Osteocyte (in vitro differentiated cells): Measurements from ENCODE around the gene PRR15. TPM values are rescaled to one million over a fixed set of nuclear protein-coding genes. Genes with fewer than 3 reads are reported as not detected.

Experiments
- DNase-seq: peaks from one replicate; pipeline ENCODE4 v3.0.0; 2021; ENCODE audit warnings: mixed read lengths; ENCODE audit not compliant: unreplicated experiment; ENCODE audit errors: extremely low spot score
- H3K27ac Mint-ChIP-seq: one replicate; pipeline ENCODE4 v1.8.0; 2021; ENCODE audit warnings: mild to moderate bottlenecking, mixed read lengths; ENCODE audit not compliant: unreplicated experiment
- H3K27me3 Mint-ChIP-seq: one replicate; pipeline ENCODE4 v1.8.0; 2021; ENCODE audit warnings: mixed read lengths; ENCODE audit not compliant: unreplicated experiment
- H3K36me3 Mint-ChIP-seq: one replicate; pipeline ENCODE4 v1.8.0; 2021; ENCODE audit warnings: mixed read lengths; ENCODE audit not compliant: unreplicated experiment
- H3K4me1 Mint-ChIP-seq: one replicate; pipeline ENCODE4 v1.8.0; 2021; ENCODE audit warnings: mixed read lengths; ENCODE audit not compliant: unreplicated experiment
- H3K4me3 Mint-ChIP-seq: one replicate; pipeline ENCODE4 v1.8.0; 2021; ENCODE audit warnings: mild to moderate bottlenecking, moderate library complexity, mixed read lengths; ENCODE audit not compliant: unreplicated experiment
- H3K9me3 Mint-ChIP-seq: one replicate; pipeline ENCODE4 v1.8.0; 2021; ENCODE audit warnings: mixed read lengths; ENCODE audit not compliant: unreplicated experiment
- CTCF ChIP-seq: fragments of 200-600 bp; sonication (generic); IDR thresholded peaks from 2 replicates; pipeline ENCODE4 v1.5.0; 2021; ENCODE audit warnings: antibody characterized with exemption, mild to moderate bottlenecking, moderate library complexity
- total RNA-seq: library from RNA; stranded (reverse); gene quantifications from 2 replicates; pipeline ENCODE4 v1.2.1, GENCODE V29; 2021

Gene PRR15
- total RNA-seq, 1 donor from 2014 or later: 0.73 TPM

GRCh38 chr7:29555061-29555460 is 8.6 kb upstream of the PRR15 start:
- Mint-ChIP-seq H3K27ac (no peak overlapping the region), H3K36me3 (no peaks in the 10 kb centered on the region), H3K27me3 (peaks cover 28% of the 10 kb centered on the region), H3K4me3 (no peak overlapping the region), H3K4me1 (no peaks in the 10 kb centered on the region), H3K9me3 (peaks cover 7% of the 10 kb centered on the region)
- no peak for DNase-seq
- no peak for TF ChIP-seq CTCF

GRCh38 chr7:29556405-29557195 is 7.0 kb upstream of the PRR15 start:
- no peaks in the 10 kb centered on the region for H3K36me3 Mint-ChIP-seq
- peaks cover 32% of the 10 kb centered on the region for H3K27me3 Mint-ChIP-seq
- TF ChIP-seq CTCF: no peak
- no peak overlapping the region for H3K27ac Mint-ChIP-seq
- H3K4me1 Mint-ChIP-seq: no peaks in the 10 kb centered on the region
- no peak overlapping the region for H3K4me3 Mint-ChIP-seq
- peaks cover 7% of the 10 kb centered on the region for H3K9me3 Mint-ChIP-seq
- DNase-seq: no peak

GRCh38 chr7:29557954-29558353 is 5.7 kb upstream of the PRR15 start:
- peaks cover under 1% of the 10 kb centered on the region for H3K4me1 Mint-ChIP-seq
- DNase-seq: no peak

GRCh38 chr7:29561271-29561670 is 2.4 kb upstream of the PRR15 start:
- DNase-seq: no peak
- no peak overlapping the region for H3K27ac Mint-ChIP-seq
- no peak overlapping the region for H3K4me3 Mint-ChIP-seq
- peaks cover 33% of the 10 kb centered on the region for H3K27me3 Mint-ChIP-seq
- peaks cover 22% of the 10 kb centered on the region for H3K4me1 Mint-ChIP-seq
- no peaks in the 10 kb centered on the region for H3K36me3 Mint-ChIP-seq
- H3K9me3 Mint-ChIP-seq: peaks cover 4% of the 10 kb centered on the region
- TF ChIP-seq CTCF: no peak

More at GRCh38 chr7:29557954-29558353, 5.7 kb upstream of the PRR15 start:
- no peak for TF ChIP-seq CTCF
- Mint-ChIP-seq H3K4me3 (no peak overlapping the region), H3K9me3 (peaks cover 7% of the 10 kb centered on the region), H3K27me3 (peaks cover 34% of the 10 kb centered on the region), H3K36me3 (no peaks in the 10 kb centered on the region), H3K27ac (no peak overlapping the region)

- H3K9me3 Mint-ChIP-seq: no peaks in the 10 kb centered on the region
- DNase-seq: no peak
- H3K4me3 Mint-ChIP-seq: no peak overlapping the region
- H3K27me3 Mint-ChIP-seq: peaks cover 37% of the 10 kb centered on the region
- no peak for TF ChIP-seq CTCF
- H3K36me3 Mint-ChIP-seq: no peaks in the 10 kb centered on the region
- H3K27ac Mint-ChIP-seq: no peak overlapping the region
- peaks cover 22% of the 10 kb centered on the region for H3K4me1 Mint-ChIP-seq
These were observed 1.3 kb upstream of the PRR15 start for GRCh38 chr7:29562307-29562706.
